GM10248 (cell line): ENCODE data around the gene FASN.
"Not testable (repeated sequence)": the region's sequence is repeated elsewhere in the genome, so short reads cannot be mapped to it uniquely, and the experiment has no call there.

Experiments used
- CTCF ChIA-PET: fragments of 300-600 bp; sonication (Branson Sonifier 250); formaldehyde crosslinking; extraction: SDS; loops from one replicate; lab custom pipeline; 2021; ENCODE audit warnings: antibody characterized with exemption; lab: Yijun Ruan, JAX
- POLR2A ChIA-PET: fragments of 350-650 bp; sonication (Branson Sonifier 250); formaldehyde crosslinking; extraction: SDS; loops from one replicate; lab custom pipeline; 2020; ENCODE audit warnings: antibody characterized with exemption; lab: Yijun Ruan, JAX
- DNase-seq: peaks from one replicate; pipeline ENCODE4 v3.0.0; 2012; ENCODE audit errors: extremely low spot score
- TF ChIP-seq, protein P1 (sequence below): IDR thresholded peaks from 2 replicates; pipeline ENCODE4 v1.5.1; 2012; ENCODE audit warnings: mild to moderate bottlenecking, low read depth; ENCODE audit errors: extremely low read depth, missing control alignments, control extremely low read depth

FASN gene

GRCh38 chr17:82043507-82043906 lies 54.5 kb downstream of the FASN start:
- POLR2A ChIA-PET, result no interaction called here

GRCh38 chr17:82042649-82043048 lies 55.4 kb downstream of the FASN start:
- TF ChIP-seq, protein P1, sequence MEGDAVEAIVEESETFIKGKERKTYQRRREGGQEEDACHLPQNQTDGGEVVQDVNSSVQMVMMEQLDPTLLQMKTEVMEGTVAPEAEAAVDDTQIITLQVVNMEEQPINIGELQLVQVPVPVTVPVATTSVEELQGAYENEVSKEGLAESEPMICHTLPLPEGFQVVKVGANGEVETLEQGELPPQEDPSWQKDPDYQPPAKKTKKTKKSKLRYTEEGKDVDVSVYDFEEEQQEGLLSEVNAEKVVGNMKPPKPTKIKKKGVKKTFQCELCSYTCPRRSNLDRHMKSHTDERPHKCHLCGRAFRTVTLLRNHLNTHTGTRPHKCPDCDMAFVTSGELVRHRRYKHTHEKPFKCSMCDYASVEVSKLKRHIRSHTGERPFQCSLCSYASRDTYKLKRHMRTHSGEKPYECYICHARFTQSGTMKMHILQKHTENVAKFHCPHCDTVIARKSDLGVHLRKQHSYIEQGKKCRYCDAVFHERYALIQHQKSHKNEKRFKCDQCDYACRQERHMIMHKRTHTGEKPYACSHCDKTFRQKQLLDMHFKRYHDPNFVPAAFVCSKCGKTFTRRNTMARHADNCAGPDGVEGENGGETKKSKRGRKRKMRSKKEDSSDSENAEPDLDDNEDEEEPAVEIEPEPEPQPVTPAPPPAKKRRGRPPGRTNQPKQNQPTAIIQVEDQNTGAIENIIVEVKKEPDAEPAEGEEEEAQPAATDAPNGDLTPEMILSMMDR, result no peak
- ChIA-PET CTCF (interaction anchor here (1.4 to 5.6 kb wide), 2 partner anchors 12 to 16 kb away, joined by 5 to 67 read pairs; partner anchors contain the start of genes CENPX and LRRC45), POLR2A (interaction anchor here (0.7 kb wide), 1 partner anchor 9 kb away, joined by 4 read pairs; the partner anchor contains the start of genes GPS1 and RFNG)
- DNase-seq, result no peak

More at GRCh38 chr17:82043507-82043906, 54.5 kb downstream of the FASN start:
- CTCF ChIA-PET, result interaction anchor here (1.4 to 1.7 kb wide), 2 partner anchors 13 to 84 kb away, joined by 4 to 5 read pairs; no protein-coding TSS in a partner anchor
- no peak for DNase-seq
- TF ChIP-seq, protein P1, result no peak

DNA sequence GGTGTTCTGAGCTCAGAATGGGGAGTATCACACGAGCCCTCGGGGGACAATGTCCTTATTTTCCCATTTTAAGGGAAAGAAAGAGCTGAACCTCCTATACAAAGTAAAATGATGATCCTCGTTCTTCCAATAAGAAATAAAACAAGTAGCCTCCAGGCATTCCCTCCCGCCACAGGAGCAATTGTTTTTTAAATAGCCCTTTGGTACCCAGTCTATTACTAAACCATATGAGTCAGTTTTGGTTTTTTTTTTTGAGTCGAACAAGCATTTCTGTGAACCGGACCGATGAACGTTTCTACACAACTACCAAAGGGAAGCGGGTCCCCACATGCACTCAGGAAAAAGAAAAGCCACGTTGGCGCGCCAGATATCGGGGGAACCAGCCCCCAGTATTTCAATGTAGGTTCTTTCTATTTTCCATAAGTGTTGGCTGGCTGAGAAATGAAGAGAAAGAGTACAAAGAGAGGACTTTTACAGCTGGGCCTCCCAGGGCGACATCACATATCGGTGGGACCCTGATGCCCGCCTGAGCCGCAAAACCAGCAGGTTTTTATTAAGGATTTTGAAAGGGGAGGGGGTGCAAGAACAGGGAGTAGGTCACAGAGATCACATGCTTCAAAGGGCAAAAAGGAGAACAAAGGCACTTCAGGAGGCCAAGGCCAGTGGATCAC lies 56.8 kb downstream of the FASN start:
- POLR2A ChIA-PET, result no interaction called here
- CTCF ChIA-PET, result interaction anchor here (1.4 to 5.6 kb wide), 2 partner anchors 15 to 165 kb away, joined by 3 to 67 read pairs; partner anchors contain the start of genes CENPX and LRRC45
- DNase-seq, result no peak
- TF ChIP-seq, protein P1, result no peak

DNA sequence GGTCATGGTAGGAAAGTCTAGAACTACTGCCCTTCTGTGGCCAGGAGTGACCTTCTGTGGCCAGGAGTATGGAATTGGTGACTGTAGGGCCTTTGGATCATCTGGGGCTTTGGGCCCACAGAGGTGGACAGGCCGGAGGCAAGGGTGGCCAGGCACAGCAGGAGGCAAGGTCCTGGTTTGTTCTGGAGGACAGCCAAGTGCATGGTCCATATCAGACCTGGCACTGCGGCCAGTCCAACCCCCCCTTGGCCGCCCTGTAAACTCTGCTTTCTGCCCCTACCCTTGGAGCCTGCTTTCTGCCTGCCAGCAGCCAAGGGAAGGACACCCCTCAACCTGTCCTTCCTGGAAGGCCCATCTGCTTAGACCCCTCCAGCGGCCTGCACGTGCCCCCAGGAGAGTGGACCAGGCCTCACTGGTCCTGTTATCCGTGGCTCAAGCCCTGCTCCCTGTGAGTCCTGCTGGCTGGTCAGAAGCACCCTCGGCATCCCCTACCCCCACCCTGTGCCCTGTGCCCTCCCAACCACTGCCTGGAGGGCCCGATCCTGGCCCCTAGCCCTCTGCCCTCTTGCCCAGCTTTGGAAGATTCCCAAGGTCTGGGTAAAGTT lies 58.2 kb downstream of the FASN start:
- no peak for DNase-seq
- ChIA-PET CTCF (interaction anchor here (5.6 kb wide), 1 partner anchor 13 kb away, joined by 67 read pairs; the partner anchor contains the start of genes CENPX and LRRC45), POLR2A (no interaction called here)
- TF ChIP-seq, protein P1, result no peak

DNA sequence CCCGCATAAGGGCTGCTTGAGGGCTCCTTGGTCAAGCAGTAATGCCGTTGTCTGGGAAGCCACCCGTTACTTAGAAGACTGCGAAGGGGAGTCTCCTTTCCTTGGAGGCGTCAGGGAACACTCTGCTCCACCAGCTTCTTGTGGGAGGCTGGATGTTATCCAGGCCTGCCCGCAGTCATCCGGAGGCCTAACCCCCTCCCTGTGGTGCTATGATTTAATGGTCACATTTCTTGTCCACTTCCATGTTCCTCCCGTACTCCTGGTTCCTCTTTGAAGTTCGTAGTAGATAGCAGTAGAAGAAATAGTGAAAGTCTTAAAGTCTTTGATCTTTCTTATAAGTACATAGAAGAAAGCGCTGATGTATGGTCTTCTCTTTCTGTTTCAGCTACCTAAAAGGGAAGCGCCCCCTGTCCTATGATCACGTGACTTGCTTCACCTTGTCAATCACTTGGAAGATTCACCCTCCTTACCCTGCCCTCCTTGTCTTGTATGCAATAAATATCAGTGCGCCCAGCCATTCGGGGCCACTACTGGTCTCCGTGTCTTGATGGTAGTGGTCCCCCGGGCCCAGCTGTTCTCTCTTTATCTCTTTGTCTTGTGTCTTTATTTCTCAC lies 59.1 kb downstream of the FASN start:
- DNase-seq, POLR2A ChIA-PET: not testable (repeated sequence)
- CTCF ChIA-PET, result interaction anchor here (1.3 to 5.6 kb wide), 5 partner anchors 11 to 98 kb away, joined by 3 to 67 read pairs (median 10); partner anchors contain the start of genes CENPX and LRRC45

DNA sequence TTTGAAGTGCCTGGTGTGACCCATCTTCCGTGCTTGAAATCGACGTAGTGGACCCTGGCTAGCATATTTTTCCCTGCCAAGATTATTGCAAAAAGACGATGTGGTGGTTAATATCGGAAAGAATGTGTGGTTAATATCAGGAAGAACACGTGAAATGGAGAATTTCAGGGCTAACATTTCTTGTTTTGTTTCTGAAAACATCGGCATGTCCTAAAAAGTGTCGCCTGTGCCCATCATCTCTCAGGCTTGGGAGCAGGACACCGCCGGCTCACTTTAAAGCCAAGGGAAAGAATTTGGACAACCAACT lies 60.2 kb downstream of the FASN start:
- ChIA-PET CTCF (interaction anchor here (0.6 to 5.6 kb wide), 33 partner anchors 9 to 388 kb away, joined by 3 to 67 read pairs (median 3); partner anchors contain the start of genes CENPX, LRRC45 and PYCR1), POLR2A (interaction anchor here (0.6 to 1.6 kb wide), 9 partner anchors 12 to 262 kb away, joined by 3 to 14 read pairs (median 3); partner anchors contain the start of genes CENPX, GPS1 and LRRC45)
- TF ChIP-seq, protein P1, result no peak
- DNase-seq, result no peak
